ENCODE data around the gene KMT2E.

DNA sequence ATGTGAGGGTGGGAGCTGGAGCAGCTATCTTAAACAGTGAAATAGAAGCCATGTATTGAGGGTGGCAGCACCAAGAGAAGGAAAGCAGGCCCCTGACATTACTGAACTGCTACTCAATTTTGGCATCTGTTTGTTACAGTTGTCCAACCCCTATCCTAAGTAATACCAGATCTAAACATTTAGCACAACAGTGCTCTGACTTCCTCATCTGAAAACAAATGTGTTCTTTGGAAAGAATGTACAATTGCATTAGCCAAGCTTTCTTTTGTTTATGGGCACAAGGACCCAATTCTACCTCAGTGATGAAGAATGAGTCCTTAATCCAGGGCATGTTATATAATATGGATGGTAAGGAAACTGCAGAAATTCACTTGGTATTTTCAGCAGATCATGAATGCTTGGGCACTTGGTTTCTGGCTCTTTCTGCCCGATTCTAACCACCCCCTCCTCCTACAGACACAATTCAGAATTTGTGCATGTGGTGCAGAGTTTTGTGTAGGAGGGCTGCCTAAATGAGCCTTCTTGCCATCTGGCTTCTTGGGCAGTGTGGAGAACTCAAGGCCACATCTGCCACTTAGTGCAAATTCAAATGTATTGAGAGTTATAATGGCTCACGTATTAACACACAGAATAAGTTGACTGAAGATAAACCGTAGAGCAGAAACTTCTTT is 36.9 kb upstream of the KMT2E start:
- TF ChIP-seq POLR2A (IDR thresholded peaks at IDR 0.05) (no peak), POLR2AphosphoS5 (IDR thresholded peaks at IDR 0.05) (no peak)
- TF ChIP-seq, protein P1, sequence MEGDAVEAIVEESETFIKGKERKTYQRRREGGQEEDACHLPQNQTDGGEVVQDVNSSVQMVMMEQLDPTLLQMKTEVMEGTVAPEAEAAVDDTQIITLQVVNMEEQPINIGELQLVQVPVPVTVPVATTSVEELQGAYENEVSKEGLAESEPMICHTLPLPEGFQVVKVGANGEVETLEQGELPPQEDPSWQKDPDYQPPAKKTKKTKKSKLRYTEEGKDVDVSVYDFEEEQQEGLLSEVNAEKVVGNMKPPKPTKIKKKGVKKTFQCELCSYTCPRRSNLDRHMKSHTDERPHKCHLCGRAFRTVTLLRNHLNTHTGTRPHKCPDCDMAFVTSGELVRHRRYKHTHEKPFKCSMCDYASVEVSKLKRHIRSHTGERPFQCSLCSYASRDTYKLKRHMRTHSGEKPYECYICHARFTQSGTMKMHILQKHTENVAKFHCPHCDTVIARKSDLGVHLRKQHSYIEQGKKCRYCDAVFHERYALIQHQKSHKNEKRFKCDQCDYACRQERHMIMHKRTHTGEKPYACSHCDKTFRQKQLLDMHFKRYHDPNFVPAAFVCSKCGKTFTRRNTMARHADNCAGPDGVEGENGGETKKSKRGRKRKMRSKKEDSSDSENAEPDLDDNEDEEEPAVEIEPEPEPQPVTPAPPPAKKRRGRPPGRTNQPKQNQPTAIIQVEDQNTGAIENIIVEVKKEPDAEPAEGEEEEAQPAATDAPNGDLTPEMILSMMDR (IDR thresholded peaks at IDR 0.05): no peak

Data from prostate gland (tissue), 2 donors.